Hepatocyte (in vitro differentiated cells): Measurements from ENCODE around the gene FAM237B. TPM values are rescaled to one million over a fixed set of nuclear protein-coding genes. Genes with fewer than 3 reads are reported as not detected.
A peak's percentile ranks its signal among the peaks of the same experiment; 100 is the strongest.

Experiments used
- DNase-seq: peaks from one replicate; pipeline ENCODE4 v3.0.0-alpha.2; 2016; ENCODE audit warnings: low spot score
- H2AFZ ChIP-seq: fragments of 200-600 bp; sonication (generic); 2 replicates; pipeline ENCODE4 v1.6.0; 2016; ENCODE audit warnings: antibody characterized with exemption, mild to moderate bottlenecking
- H3K27ac ChIP-seq: fragments of 200-600 bp; sonication (generic); 2 replicates; pipeline ENCODE4 v1.5.1; 2016; ENCODE audit warnings: mild to moderate bottlenecking
- H3K27me3 ChIP-seq: fragments of 200-600 bp; sonication (generic); 2 replicates; pipeline ENCODE4 v1.6.1; 2016
- H3K36me3 ChIP-seq: fragments of 200-600 bp; sonication (generic); replicated peaks from 2 replicates; pipeline ENCODE4 v1.5.1; 2016; ENCODE audit warnings: low read depth; ENCODE audit not compliant: insufficient read depth
- H3K4me1 ChIP-seq: fragments of 200-600 bp; sonication (generic); 2 replicates; pipeline ENCODE4 v1.5.1; 2016; ENCODE audit warnings: mild to moderate bottlenecking, moderate library complexity; ENCODE audit not compliant: insufficient read depth
- H3K4me2 ChIP-seq: fragments of 200-600 bp; sonication (generic); 2 replicates; pipeline ENCODE4 v1.6.0; 2016
- H3K4me3 ChIP-seq: fragments of 200-600 bp; sonication (generic); 2 replicates; pipeline ENCODE4 v1.5.1; 2016; ENCODE audit warnings: mild to moderate bottlenecking
- H3K79me2 ChIP-seq: fragments of 200-600 bp; sonication (generic); 2 replicates; pipeline ENCODE4 v1.6.0; 2017; ENCODE audit warnings: mild to moderate bottlenecking
- H3K9me2 ChIP-seq: fragments of 200-600 bp; sonication (generic); replicated peaks from 2 replicates; pipeline ENCODE4 v1.6.0; 2017; ENCODE audit warnings: mild to moderate bottlenecking; ENCODE audit not compliant: insufficient read depth
- H3K9me3 ChIP-seq: fragments of 200-600 bp; sonication (generic); 2 replicates; pipeline ENCODE4 v1.5.1; 2016; ENCODE audit warnings: low read depth, mild to moderate bottlenecking
- H4K20me1 ChIP-seq: fragments of 200-600 bp; sonication (generic); 2 replicates; pipeline ENCODE4 v1.6.0; 2016; ENCODE audit warnings: mild to moderate bottlenecking; ENCODE audit not compliant: insufficient read depth, poor library complexity, severe bottlenecking
- EZH2 ChIP-seq: fragments of 200-600 bp; sonication (generic); IDR thresholded peaks from 2 replicates; pipeline ENCODE4 v1.6.1; 2016; ENCODE audit warnings: antibody characterized with exemption, mild to moderate bottlenecking, borderline replicate concordance
- EZH2phosphoT487 ChIP-seq: fragments of 200-600 bp; sonication (generic); IDR thresholded peaks from one replicate; pipeline ENCODE4 v1.6.1; 2018; ENCODE audit warnings: antibody characterized with exemption, mild to moderate bottlenecking, low read depth, moderate library complexity; ENCODE audit not compliant: unreplicated experiment, severe bottlenecking
- WGBS: methylation state at CpG from one replicate; pipeline ENCODE4 v1.1.6; 2016; ENCODE audit warnings: low lambda C conversion rate; ENCODE audit errors: missing lambda C conversion rate; 5-methylcytosine and 5-hydroxymethylcytosine counted together
- polyA plus RNA-seq: library from polyadenylated mRNA; unstranded; fragments of >200 nt; fragmentation: Nextera tagmentation; extraction: Ambion mirVana; gene quantifications from 2 replicates; pipeline ENCODE4 v1.2.1, GENCODE V29; 2016
- total RNA-seq: library from RNA; depleted of rRNA; stranded (reverse); fragments of >200 nt; gene quantifications from 2 replicates; pipeline ENCODE4 v1.2.3, GENCODE V29; 2014
- TF ChIP-seq, protein P1 (sequence below): fragments of 200-600 bp; sonication (generic); IDR thresholded peaks from 2 replicates; pipeline ENCODE4 v1.5.1; 2016; ENCODE audit warnings: antibody characterized with exemption, mild to moderate bottlenecking; ENCODE audit not compliant: poor library complexity

The FAM237B gene
- total and polyA plus RNA-seq, 2 experiments from 2014 or later = not detected

DNA sequence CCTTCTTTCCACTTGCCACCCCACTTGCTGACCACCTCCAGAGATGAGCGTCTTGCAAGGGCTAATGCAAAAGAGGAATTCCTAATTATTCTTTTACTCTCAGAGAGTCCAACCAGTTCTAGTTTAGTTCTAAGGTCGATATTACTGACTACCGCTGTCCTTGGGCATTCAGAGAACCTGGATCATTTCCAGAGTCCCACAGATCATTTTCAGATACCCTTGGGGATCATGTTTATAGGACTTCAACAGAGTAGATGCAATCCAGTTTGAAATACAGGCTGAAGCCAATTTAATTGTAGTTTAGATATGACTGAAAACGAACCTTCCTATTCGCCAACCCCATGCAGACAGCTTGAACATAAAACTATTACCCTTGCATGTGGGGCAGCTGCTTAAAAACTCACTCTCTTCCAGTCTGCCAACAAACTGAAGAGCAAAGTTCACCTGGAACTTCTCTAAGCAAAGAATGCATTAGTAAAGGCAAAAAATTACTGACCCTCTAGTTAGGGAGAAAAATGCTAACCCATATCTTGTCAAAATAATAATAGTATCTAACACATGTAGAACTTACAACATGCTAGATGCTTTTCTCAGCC, 53.7 kb downstream of the FAM237B start:
- H3K27me3 ChIP-seq = no peaks in the 10 kb centered on the region
- no peak for TF ChIP-seq EZH2
- TF ChIP-seq EZH2phosphoT487 = no peak
- TF ChIP-seq, protein P1, sequence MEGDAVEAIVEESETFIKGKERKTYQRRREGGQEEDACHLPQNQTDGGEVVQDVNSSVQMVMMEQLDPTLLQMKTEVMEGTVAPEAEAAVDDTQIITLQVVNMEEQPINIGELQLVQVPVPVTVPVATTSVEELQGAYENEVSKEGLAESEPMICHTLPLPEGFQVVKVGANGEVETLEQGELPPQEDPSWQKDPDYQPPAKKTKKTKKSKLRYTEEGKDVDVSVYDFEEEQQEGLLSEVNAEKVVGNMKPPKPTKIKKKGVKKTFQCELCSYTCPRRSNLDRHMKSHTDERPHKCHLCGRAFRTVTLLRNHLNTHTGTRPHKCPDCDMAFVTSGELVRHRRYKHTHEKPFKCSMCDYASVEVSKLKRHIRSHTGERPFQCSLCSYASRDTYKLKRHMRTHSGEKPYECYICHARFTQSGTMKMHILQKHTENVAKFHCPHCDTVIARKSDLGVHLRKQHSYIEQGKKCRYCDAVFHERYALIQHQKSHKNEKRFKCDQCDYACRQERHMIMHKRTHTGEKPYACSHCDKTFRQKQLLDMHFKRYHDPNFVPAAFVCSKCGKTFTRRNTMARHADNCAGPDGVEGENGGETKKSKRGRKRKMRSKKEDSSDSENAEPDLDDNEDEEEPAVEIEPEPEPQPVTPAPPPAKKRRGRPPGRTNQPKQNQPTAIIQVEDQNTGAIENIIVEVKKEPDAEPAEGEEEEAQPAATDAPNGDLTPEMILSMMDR = no peak
- 74% methylated on average over 5 of the region's 5 CpGs for WGBS
- H3K4me3 ChIP-seq = no peak overlapping the region
- H4K20me1 ChIP-seq = no peaks in the 10 kb centered on the region
- no peak for DNase-seq
- H3K79me2 ChIP-seq = no peaks in the 10 kb centered on the region
- H2AFZ ChIP-seq = no peak overlapping the region
- H3K36me3 ChIP-seq = no peaks in the 10 kb centered on the region
- H3K9me2 ChIP-seq = no peaks in the 10 kb centered on the region
- peak overlapping the region; percentile 35 for H3K4me2 ChIP-seq
- peak overlapping the region; percentile 9 for H3K27ac ChIP-seq
- H3K9me3 ChIP-seq = no peaks in the 10 kb centered on the region
- H3K4me1 ChIP-seq = no peaks in the 10 kb centered on the region

DNA sequence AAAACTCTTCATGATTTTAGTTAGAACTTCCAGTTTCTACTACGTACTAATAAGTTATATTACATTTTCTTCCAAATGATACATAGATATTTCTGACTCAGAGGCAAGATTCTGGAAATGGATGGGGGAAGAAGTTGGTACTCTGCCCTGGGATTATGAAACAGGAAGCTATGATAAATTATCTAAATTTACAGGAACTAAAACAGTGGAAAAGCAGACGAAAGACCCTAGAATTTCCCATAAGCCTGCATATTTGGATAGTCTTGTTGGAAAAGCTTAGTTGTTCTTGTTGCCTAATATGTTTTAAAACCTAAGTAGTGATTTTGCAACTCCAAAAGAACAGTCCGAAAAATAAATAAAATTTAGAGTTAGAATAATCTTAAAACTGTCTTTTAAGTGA, 54.3 kb downstream of the FAM237B start:
- DNase-seq = no peak
- Histone ChIP-seq H3K9me3 (no peaks in the 10 kb centered on the region), H4K20me1 (no peaks in the 10 kb centered on the region), H3K27ac (no peak overlapping the region), H3K4me3 (no peak overlapping the region), H3K79me2 (no peaks in the 10 kb centered on the region), H3K27me3 (no peaks in the 10 kb centered on the region), H3K36me3 (no peaks in the 10 kb centered on the region), H3K4me1 (no peaks in the 10 kb centered on the region), H3K4me2 (peak overlapping the region; percentile 35), H2AFZ (no peak overlapping the region), H3K9me2 (no peaks in the 10 kb centered on the region)
- TF ChIP-seq EZH2 = no peak
- TF ChIP-seq, protein P1 = no peak
- TF ChIP-seq EZH2phosphoT487 = no peak
- 79% methylated on average over 3 of the region's 3 CpGs for WGBS

Other genes starting within 250 kb of the FAM237B start
- 13.6 and 16.7 TPM in 2 replicates for gene STEAP1, start 166.8 kb downstream of the FAM237B start, total RNA-seq
- gene STEAP1, start 166.8 kb downstream of the FAM237B start, polyA plus RNA-seq = 8.5 and 15.5 TPM in 2 replicates
- 8.3 and 9.3 TPM in 2 replicates for gene STEAP2, start 109.6 kb downstream of the FAM237B start, total RNA-seq
- 2.4 and 3.4 TPM in 2 replicates for gene STEAP2, start 109.6 kb downstream of the FAM237B start, polyA plus RNA-seq
- gene CFAP69, start 76.1 kb downstream of the FAM237B start, total RNA-seq = 4.3 and 7.3 TPM in 2 replicates
- gene CFAP69, start 76.1 kb downstream of the FAM237B start, polyA plus RNA-seq = 1.6 and 1.7 TPM in 2 replicates
- 13.0 and 13.1 TPM in 2 replicates for gene GTPBP10, start 25.4 kb upstream of the FAM237B start, total RNA-seq
- gene GTPBP10, start 25.4 kb upstream of the FAM237B start, polyA plus RNA-seq = 6.9 and 11.2 TPM in 2 replicates
- 52.7 and 53.0 TPM in 2 replicates for gene CLDN12, start 82.2 kb upstream of the FAM237B start, total RNA-seq
- 19.0 and 21.2 TPM in 2 replicates for gene CLDN12, start 82.2 kb upstream of the FAM237B start, polyA plus RNA-seq
- not detected in 2 replicates for gene PTTG1IP2, start 148.3 kb upstream of the FAM237B start, total RNA-seq
- gene PTTG1IP2, start 148.3 kb upstream of the FAM237B start, polyA plus RNA-seq = 0.63 TPM in 1 of 2 replicates, not detected in the other